Natural killer cell treated with Interleukin-12 subunit alpha and Interleukin-12 subunit beta and Interleukin-15 and Interleukin-18, amount 100 ng/mL, for 72 hours (primary cell): ENCODE measurements around the gene RILP. TPM values are rescaled to one million over a fixed set of nuclear protein-coding genes. Genes with fewer than 3 reads are reported as not detected.

Experiments
- ATAC-seq, 2 donors: fragments of 150-1000 bp; cut with Tn5 transposase in 1 of 2; sonication (Bioruptor Pico), chemical (Tn5 transposase) in 1 of 2; 2 replicates each; pipeline ENCODE4 v1.10.0; 2021
- DNase-seq: peaks from one replicate; pipeline ENCODE4 v3.0.0; 2022; ENCODE audit warnings: low spot score
- H3K27ac Mint-ChIP-seq, 2 donors: 1 replicate in 1 of 2; 2 replicates in 1 of 2; pipeline ENCODE4 v1.8.0; 2022; ENCODE audit warnings: mixed read lengths in 2 of 2, mild to moderate bottlenecking in 1 of 2, moderate library complexity in 1 of 2
- H3K27me3 Mint-ChIP-seq, 2 donors: 1 replicate in 1 of 2; 2 replicates in 1 of 2; pipeline ENCODE4 v1.8.0; 2022; ENCODE audit warnings: mixed read lengths in 2 of 2
- H3K36me3 Mint-ChIP-seq: one replicate; pipeline ENCODE4 v1.8.0; 2022; ENCODE audit warnings: mixed read lengths
- H3K4me1 Mint-ChIP-seq, 2 donors: 1 replicate in 1 of 2; 2 replicates in 1 of 2; pipeline ENCODE4 v1.8.0; 2022; ENCODE audit warnings: low read depth in 2 of 2, mixed read lengths in 2 of 2, mild to moderate bottlenecking in 1 of 2
- H3K4me3 Mint-ChIP-seq: one replicate; pipeline ENCODE4 v1.8.0; 2022; ENCODE audit warnings: mixed read lengths
- H3K9me3 Mint-ChIP-seq: 2 replicates; pipeline ENCODE4 v1.8.0; 2022; ENCODE audit warnings: mixed read lengths
- total RNA-seq, 2 donors: library from RNA; stranded (reverse); gene quantifications; one replicate each; pipeline ENCODE4 v1.2.3, GENCODE V29; 2022

Gene RILP
- total RNA-seq, 2 donors from 2014 or later = 1.2 to 3.1 TPM

GRCh38 chr17:1643999-1644492 is 5.6 kb downstream of the RILP start:
- Mint-ChIP-seq H3K4me1 (peaks cover 8 to 26% of the 10 kb centered on the region in 2 donors), H3K27me3 (no peaks in the 10 kb centered on the region), H3K4me3 (peak overlapping the region; percentile 85), H3K27ac (peak overlapping the region; percentile 69 to 86), H3K9me3 (no peaks in the 10 kb centered on the region), H3K36me3 (no peaks in the 10 kb centered on the region)
- ATAC-seq (peak in 1 of 2 donors; percentile 22), DNase-seq (no peak)

- H3K4me1 Mint-ChIP-seq = peaks cover 8 to 26% of the 10 kb centered on the region in 2 donors
- no peaks in the 10 kb centered on the region for H3K9me3 Mint-ChIP-seq
- no peaks in the 10 kb centered on the region for H3K36me3 Mint-ChIP-seq
- H3K27me3 Mint-ChIP-seq = no peaks in the 10 kb centered on the region
- H3K27ac Mint-ChIP-seq = no peak overlapping the region
- DNase-seq = no peak
- H3K4me3 Mint-ChIP-seq = peak overlapping the region; percentile 85
- peak; percentile 63 to 68 for ATAC-seq
Observed at GRCh38 chr17:1643293-1643998, 6.2 kb downstream of the RILP start.

- Mint-ChIP-seq H3K4me1 (peaks cover 8 to 20% of the 10 kb centered on the region in 2 donors), H3K27ac (peak overlapping the region in 1 of 2 donors; percentile 47), H3K9me3 (no peaks in the 10 kb centered on the region), H3K36me3 (no peaks in the 10 kb centered on the region), H3K4me3 (no peak overlapping the region), H3K27me3 (no peaks in the 10 kb centered on the region)
- no peak for DNase-seq
- ATAC-seq = no peak
Observed at GRCh38 chr17:1641065-1641403, 8.6 kb downstream of the RILP start.

GRCh38 chr17:1640329-1641064 is 9.2 kb downstream of the RILP start:
- Mint-ChIP-seq H3K27ac (peak overlapping the region in 1 of 2 donors; percentile 47), H3K27me3 (no peaks in the 10 kb centered on the region), H3K4me3 (no peak overlapping the region), H3K9me3 (no peaks in the 10 kb centered on the region), H3K36me3 (no peaks in the 10 kb centered on the region), H3K4me1 (peaks cover 8 to 15% of the 10 kb centered on the region in 2 donors)
- ATAC-seq (no peak), DNase-seq (no peak)

GRCh38 chr17:1639549-1640180 is 10.0 kb downstream of the RILP start:
- ATAC-seq (no peak), DNase-seq (no peak)
- Mint-ChIP-seq H3K36me3 (no peaks in the 10 kb centered on the region), H3K27ac (no peak overlapping the region), H3K27me3 (no peaks in the 10 kb centered on the region), H3K4me1 (peaks cover 8 to 11% of the 10 kb centered on the region in 2 donors), H3K4me3 (no peak overlapping the region), H3K9me3 (no peaks in the 10 kb centered on the region)

- Mint-ChIP-seq H3K27ac (no peak overlapping the region), H3K4me1 (peaks cover 0 to 3% of the 10 kb centered on the region in 2 donors), H3K4me3 (no peak overlapping the region)
Observed at GRCh38 chr17:1638624-1639300, 10.9 kb downstream of the RILP start.

GRCh38 chr17:1638171-1638590 is 11.5 kb downstream of the RILP start:
- no peak overlapping the region for H3K27ac Mint-ChIP-seq
- no peaks in the 10 kb centered on the region for H3K27me3 Mint-ChIP-seq
- no peak for DNase-seq
- H3K4me3 Mint-ChIP-seq = no peak overlapping the region
- H3K4me1 Mint-ChIP-seq = peaks cover 0 to 3% of the 10 kb centered on the region in 2 donors
- no peaks in the 10 kb centered on the region for H3K36me3 Mint-ChIP-seq
- ATAC-seq = no peak
- H3K9me3 Mint-ChIP-seq = no peaks in the 10 kb centered on the region

More at GRCh38 chr17:1638624-1639300, 10.9 kb downstream of the RILP start:
- H3K36me3 Mint-ChIP-seq = no peaks in the 10 kb centered on the region
- ATAC-seq = no peak
- no peaks in the 10 kb centered on the region for H3K27me3 Mint-ChIP-seq
- DNase-seq = no peak
- no peaks in the 10 kb centered on the region for H3K9me3 Mint-ChIP-seq

- ATAC-seq (no peak), DNase-seq (no peak)
- peaks cover under 1 to 2% of the 10 kb centered on the region in 2 donors for H3K27me3 Mint-ChIP-seq
- H3K9me3 Mint-ChIP-seq = no peaks in the 10 kb centered on the region
- no peaks in the 10 kb centered on the region for H3K36me3 Mint-ChIP-seq
- H3K4me1 Mint-ChIP-seq = peaks cover 0 to 3% of the 10 kb centered on the region in 2 donors
- no peak overlapping the region for H3K27ac Mint-ChIP-seq
- no peak overlapping the region for H3K4me3 Mint-ChIP-seq
Observed at GRCh38 chr17:1636732-1637285, 12.9 kb downstream of the RILP start.

- DNase-seq (no peak), ATAC-seq (no peak)
- H3K9me3 Mint-ChIP-seq = no peaks in the 10 kb centered on the region
- peaks cover 0 to 4% of the 10 kb centered on the region in 2 donors for H3K4me1 Mint-ChIP-seq
- H3K27ac Mint-ChIP-seq = no peak overlapping the region
- no peak overlapping the region for H3K4me3 Mint-ChIP-seq
- no peaks in the 10 kb centered on the region for H3K36me3 Mint-ChIP-seq
- peaks cover 3 to 7% of the 10 kb centered on the region in 2 donors for H3K27me3 Mint-ChIP-seq
Observed at GRCh38 chr17:1635675-1636465, 13.8 kb downstream of the RILP start.

GRCh38 chr17:1634841-1635650 is 14.6 kb downstream of the RILP start:
- H3K4me1 Mint-ChIP-seq = peaks cover 4 to 6% of the 10 kb centered on the region in 2 donors
- no peak overlapping the region for H3K27ac Mint-ChIP-seq
- DNase-seq = no peak
- H3K9me3 Mint-ChIP-seq = no peaks in the 10 kb centered on the region
- H3K4me3 Mint-ChIP-seq = no peak overlapping the region
- H3K27me3 Mint-ChIP-seq = peaks cover 3 to 7% of the 10 kb centered on the region in 2 donors
- no peak for ATAC-seq
- H3K36me3 Mint-ChIP-seq = no peaks in the 10 kb centered on the region

GRCh38 chr17:1630662-1631061 is 19.0 kb downstream of the RILP start:
- peaks cover 12 to 14% of the 10 kb centered on the region in 2 donors for H3K4me1 Mint-ChIP-seq
- peak overlapping the region; percentile 9 to 21 for H3K27ac Mint-ChIP-seq
- no peak for ATAC-seq
- no peaks in the 10 kb centered on the region for H3K9me3 Mint-ChIP-seq
- no peaks in the 10 kb centered on the region for H3K36me3 Mint-ChIP-seq
- DNase-seq = no peak
- peak overlapping the region; percentile 77 for H3K4me3 Mint-ChIP-seq
- H3K27me3 Mint-ChIP-seq = peaks cover 7 to 11% of the 10 kb centered on the region in 2 donors
